Prostate gland (tissue), 2 donors: ENCODE data around the gene KCP.

Experiments used
- CTCF ChIP-seq, 4 experiments: fragments of 200-600 bp in 2 of 4; fragments of 450-650 bp in 2 of 4; sonication (generic) in 2 of 4; IDR thresholded peaks; 1 replicate in 3 of 4; 2 replicates in 1 of 4; pipeline ENCODE4 v1.5.1; 2016 to 2019; ENCODE audit warnings: antibody characterized with exemption in 4 of 4, mild to moderate bottlenecking in 2 of 4, moderate library complexity in 2 of 4
- POLR2A ChIP-seq: fragments of 450-650 bp; IDR thresholded peaks from one replicate; pipeline ENCODE4 v1.6.1; 2016; ENCODE audit warnings: antibody characterized with exemption, mild to moderate bottlenecking
- POLR2AphosphoS5 ChIP-seq: sonication (generic); formaldehyde crosslinking; IDR thresholded peaks from one replicate; pipeline ENCODE4 v1.6.1; 2017; ENCODE audit warnings: antibody characterized with exemption

- TF ChIP-seq CTCF (IDR thresholded peaks at IDR 0.05), result no peak
- no peak for TF ChIP-seq POLR2A
- TF ChIP-seq POLR2AphosphoS5, result no peak
Observed at GRCh38 chr7:128829391-128830166, 80.9 kb downstream of the KCP start.
